Esophagus squamous epithelium (tissue), 5 donors: ENCODE measurements around the gene TMA7. TPM values are rescaled to one million over a fixed set of nuclear protein-coding genes. Genes with fewer than 3 reads are reported as not detected.

Experiments used
- DNase-seq: peaks from one replicate; lab custom pipeline; 2025; lab: John Stamatoyannopoulos, UW
- H3K27ac ChIP-seq, 4 donors: fragments of 200-600 bp; sonication (generic); one replicate each; pipeline ENCODE4 v1.5.1; 2016 to 2019; ENCODE audit warnings: mild to moderate bottlenecking in 1 of 4
- H3K27me3 ChIP-seq, 4 donors: fragments of 200-600 bp; sonication (generic); 1 replicate in 3 of 4; 2 replicates in 1 of 4; pipeline versions ENCODE4 v1.5.1 to v1.6.0; 2017 to 2021; ENCODE audit warnings: antibody characterized with exemption in 1 of 4
- H3K36me3 ChIP-seq, 3 donors: fragments of 200-600 bp; sonication (generic); one replicate each; pipeline ENCODE4 v1.5.1; 2016 to 2019
- H3K4me1 ChIP-seq, 3 donors: fragments of 200-600 bp; sonication (generic); one replicate each; pipeline ENCODE4 v1.5.1; 2017 to 2019
- H3K4me3 ChIP-seq, 4 donors: fragments of 200-600 bp; sonication (generic); 1 replicate in 3 of 4; 2 replicates in 1 of 4; pipeline ENCODE4 v1.5.1; 2016 to 2019; ENCODE audit warnings: mild to moderate bottlenecking in 2 of 4, moderate library complexity in 1 of 4
- H3K9me3 ChIP-seq, 3 donors: fragments of 200-600 bp; sonication (generic); one replicate each; pipeline ENCODE4 v1.5.1; 2016 to 2019
- CTCF ChIP-seq, 6 experiments: fragments of 450-650 bp in 4 of 6; fragments of 200-600 bp in 2 of 6; sonication (generic) in 2 of 6; IDR thresholded peaks; one replicate each; pipeline ENCODE4 v1.5.1; 2016 to 2019; ENCODE audit warnings: antibody characterized with exemption in 6 of 6, mild to moderate bottlenecking in 4 of 6, moderate library complexity in 4 of 6
- POLR2A ChIP-seq, 4 donors: fragments of 450-650 bp; IDR thresholded peaks; one replicate each; pipeline ENCODE4 v1.6.1; 2017; ENCODE audit warnings: antibody characterized with exemption in 4 of 4, mild to moderate bottlenecking in 4 of 4, moderate library complexity in 3 of 4
- WGBS, 2 donors: methylation state at CpG; one replicate each; pipeline ENCODE4 v1.1.5; 2018; 5-methylcytosine and 5-hydroxymethylcytosine counted together
- intact Hi-C: fragments of 100-400 bp; cut with DNase I; formaldehyde crosslinking; loops from one replicate; pipeline ENCODE4 v1.15.0; 2022
- total RNA-seq, 4 donors: library from RNA; depleted of rRNA; stranded (reverse); fragments of >200 nt; gene quantifications; one replicate each; pipeline ENCODE4 v1.1.0, GENCODE V29; 2016
- donor health status: DM: yes; HTN: yes; CAD: no.

TMA7 gene
- total RNA-seq, 4 donors from 2014 or later: 293 to 431 (median 357) TPM

- H3K9me3 ChIP-seq: no peaks in the 10 kb centered on the region
- no peak for TF ChIP-seq POLR2A (IDR thresholded peaks at IDR 0.05)
- no peak for TF ChIP-seq CTCF (IDR thresholded peaks at IDR 0.05)
- no peak for DNase-seq
- H3K27ac ChIP-seq: peak overlapping the region; percentile 64 to 88 (median 83)
- 44 to 48% methylated on average over 3 of the region's 3 CpGs for whole genome bisulfite sequencing, 2 donors
- peaks cover 0 to 51% (median 21%) of the 10 kb centered on the region in 3 donors for H3K36me3 ChIP-seq
- H3K4me1 ChIP-seq: peaks cover 11 to 41% (median 17%) of the 10 kb centered on the region in 3 donors
- no peak overlapping the region for H3K4me3 ChIP-seq
- intact Hi-C loops: no loop called here
- no peaks in the 10 kb centered on the region for H3K27me3 ChIP-seq
Observed at GRCh38 chr3:48493203-48493501, 53.1 kb downstream of the TMA7 start.

Other genes starting within 250 kb of the TMA7 start
- under 1 TPM in 1 of 4 donors, not detected in 3; 0.76 TPM for gene CAMP, start 216.8 kb upstream of the TMA7 start, total RNA-seq
- gene ZNF589, start 199.2 kb upstream of the TMA7 start, total RNA-seq: 10 to 100 TPM in 2 of 4 donors, 1 to 10 TPM in 2; 6.4 to 15.6 (median 10.8) TPM
- gene NME6, start 138.9 kb upstream of the TMA7 start, total RNA-seq: 10 to 100 TPM; 25.9 to 30.7 (median 27.2) TPM
- gene SPINK8, start 106.6 kb upstream of the TMA7 start, total RNA-seq: not detected
- not detected for gene FBXW12, start 68.0 kb upstream of the TMA7 start, total RNA-seq
- 100 to 1,000 TPM in 3 of 4 donors, 10 to 100 TPM in 1; 57.7 to 215 (median 128) TPM for gene PLXNB1, start 10.2 kb upstream of the TMA7 start, total RNA-seq
- 10 to 100 TPM; 15.1 to 31.3 (median 18.2) TPM for gene CCDC51, start 138 bp upstream of the TMA7 start, total RNA-seq
- gene ATRIP, start 6.5 kb downstream of the TMA7 start, total RNA-seq: 1 to 10 TPM; 4.8 to 8.9 (median 7.1) TPM
- 100 to 1,000 TPM in 2 of 4 donors, 10 to 100 TPM in 2; 71.8 to 138 (median 115) TPM for gene SHISA5, start 63.9 kb downstream of the TMA7 start, total RNA-seq
- gene PFKFB4, start 116.5 kb downstream of the TMA7 start, total RNA-seq: 10 to 100 TPM in 1 of 4 donors, 1 to 10 TPM in 3; 6.7 to 10.2 (median 8.0) TPM
- 1 to 10 TPM; 2.6 to 5.3 (median 3.4) TPM for gene UCN2, start 123.5 kb downstream of the TMA7 start, total RNA-seq
- 100 to 1,000 TPM in 1 of 4 donors, 10 to 100 TPM in 3; 52.8 to 125 (median 69.0) TPM for gene COL7A1, start 155.1 kb downstream of the TMA7 start, total RNA-seq
- 100 to 1,000 TPM; 213 to 471 (median 356) TPM for gene UQCRC1, start 169.4 kb downstream of the TMA7 start, total RNA-seq
- gene TMEM89, start 181.5 kb downstream of the TMA7 start, total RNA-seq: not detected
- 1 to 10 TPM; 7.7 to 9.4 (median 9.0) TPM for gene SLC26A6, start 195.2 kb downstream of the TMA7 start, total RNA-seq
- gene CELSR3, start 222.6 kb downstream of the TMA7 start, total RNA-seq: under 1 TPM; 0.31 to 0.76 (median 0.45) TPM
- 10 to 100 TPM; 12.4 to 16.8 (median 15.0) TPM for gene NCKIPSD, start 245.7 kb downstream of the TMA7 start, total RNA-seq